NCI-H1048 (cell line): ENCODE data around the gene EFS.
"Not testable (repeated sequence)": the region's sequence is repeated elsewhere in the genome, so short reads cannot be mapped to it uniquely, and the experiment has no call there.

Experiments used
- DNase-seq: peaks from one replicate; lab custom pipeline; 2025; lab: John Stamatoyannopoulos, UW

The EFS gene

DNA sequence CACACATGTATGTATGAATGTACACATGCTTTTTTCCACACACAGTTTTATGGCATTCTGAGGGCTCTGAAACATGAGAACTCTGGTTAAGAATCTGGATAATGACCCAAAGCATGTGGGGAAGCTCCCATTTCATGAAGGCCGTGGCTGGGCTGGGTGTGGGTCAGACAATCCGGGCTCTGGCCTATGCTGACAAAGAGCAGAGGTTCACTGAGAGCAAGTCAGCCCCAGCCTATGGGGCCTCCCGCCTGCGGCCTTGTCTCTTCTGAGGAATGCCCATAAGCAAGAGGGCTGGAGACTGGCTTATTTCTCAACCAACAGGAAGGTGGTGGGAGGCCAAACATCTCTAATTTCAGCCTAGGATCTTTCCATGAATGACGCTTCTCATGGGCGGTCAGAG, 34.6 kb upstream of the EFS start:
- DNase-seq, result no peak

DNA sequence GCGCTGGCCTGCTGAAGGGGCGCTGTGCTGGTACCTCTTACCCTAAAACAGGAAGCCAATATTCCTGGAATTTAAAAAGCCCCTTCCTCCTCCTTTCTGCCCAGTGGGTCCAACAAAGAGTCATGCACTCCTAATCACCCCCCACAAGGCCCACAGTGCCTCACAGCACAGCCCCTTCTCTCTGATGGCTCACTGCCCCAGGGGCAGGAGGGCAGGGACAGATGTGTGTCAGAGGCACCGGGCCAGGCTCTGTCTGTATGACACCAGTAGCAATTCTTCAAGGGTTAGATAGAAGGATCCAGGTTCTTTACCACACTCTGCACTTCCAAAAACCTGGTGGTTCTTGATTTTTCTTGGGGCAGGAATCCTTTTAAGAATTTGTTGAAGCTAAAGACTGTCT, 34.2 kb upstream of the EFS start:
- DNase-seq, result no peak

DNA sequence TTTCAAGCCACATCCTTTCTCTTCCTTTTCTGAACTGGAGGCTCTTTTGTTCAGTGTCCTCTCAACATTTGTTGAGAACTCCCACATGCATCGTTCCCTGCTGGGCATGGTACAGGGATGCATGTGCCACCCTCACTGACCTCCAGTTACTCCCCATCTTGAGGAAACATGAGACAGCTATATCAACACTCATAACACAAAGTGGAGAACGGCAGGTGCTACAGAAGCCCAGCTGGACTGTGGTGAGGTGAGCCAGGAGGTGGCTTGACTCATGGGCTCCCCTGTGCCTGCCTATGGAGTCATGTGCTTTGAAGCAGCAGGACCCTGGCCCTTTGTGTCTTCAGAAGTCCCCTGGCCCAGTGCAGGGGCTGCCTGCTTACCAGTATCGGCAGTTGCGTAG, 33.4 kb upstream of the EFS start:
- DNase-seq, result no peak

DNA sequence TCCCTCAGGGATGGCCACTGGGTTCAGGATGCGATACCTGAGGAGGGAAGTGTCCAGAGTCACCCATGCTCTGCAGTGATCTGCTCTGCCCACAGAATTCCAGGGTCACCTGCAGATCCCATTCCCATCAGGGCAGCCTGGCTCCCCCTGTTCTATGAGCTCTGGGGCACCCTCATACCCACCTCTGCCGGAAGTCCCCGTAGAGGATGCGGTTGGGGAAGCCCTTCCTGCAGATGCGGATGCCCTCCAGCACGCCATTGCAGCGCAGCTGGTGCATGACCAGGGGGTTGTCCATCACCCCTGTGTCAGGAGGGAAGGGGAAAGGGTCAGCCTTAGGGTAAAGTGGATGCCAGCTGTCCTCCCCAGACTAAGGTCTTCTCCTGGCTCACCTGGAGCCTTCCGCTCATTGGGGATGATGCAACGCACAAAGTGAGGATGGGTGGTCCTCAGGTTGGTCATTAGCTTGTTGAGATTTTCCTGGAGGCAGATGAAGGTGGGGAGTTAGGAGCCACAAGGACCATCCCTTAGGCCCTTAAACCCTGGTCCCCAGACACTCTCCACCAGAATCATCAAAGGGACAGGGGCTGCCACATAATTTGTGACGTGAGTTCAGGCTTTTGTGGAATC, 31.9 kb upstream of the EFS start:
- DNase-seq, result no peak

DNA sequence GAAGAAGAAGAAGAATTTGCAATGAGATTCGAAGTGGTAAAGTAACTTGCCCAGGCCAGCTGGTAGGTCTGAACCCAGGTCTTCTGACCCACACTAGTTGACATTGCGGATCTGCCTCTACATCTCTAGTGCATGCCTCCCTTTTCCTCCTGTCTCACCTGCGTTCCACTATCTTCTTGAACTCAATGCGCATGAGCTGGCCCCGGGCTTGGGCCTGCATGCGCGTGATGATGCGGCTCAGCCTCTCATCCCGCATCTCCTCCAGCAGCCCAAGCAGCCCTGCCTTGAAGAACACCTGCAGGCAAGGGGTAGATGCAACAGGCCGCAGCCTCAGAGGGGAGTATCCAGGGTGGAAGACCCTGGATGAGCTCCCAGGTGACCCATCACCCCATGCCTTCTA, 31.2 kb upstream of the EFS start:
- DNase-seq, result no peak

DNA sequence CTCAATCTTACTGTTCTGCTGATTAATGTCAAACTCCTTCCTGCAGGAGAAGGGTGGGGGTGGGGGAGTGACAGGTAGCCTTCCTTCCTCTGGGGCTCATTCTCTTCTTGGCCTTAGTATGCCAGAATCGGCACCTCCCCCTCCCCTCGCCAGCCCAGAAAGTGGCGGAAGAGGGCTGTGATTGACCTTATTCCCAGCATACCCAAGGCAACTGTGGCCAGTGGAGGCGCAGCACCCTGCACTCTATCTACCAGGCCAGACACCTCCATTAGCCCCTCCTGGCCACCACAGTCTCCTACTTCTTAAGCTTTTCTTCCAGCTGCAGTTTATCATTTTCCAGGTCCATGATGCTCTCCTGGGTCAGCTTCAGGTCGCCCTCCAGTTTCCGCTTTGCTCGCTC, 27.6 kb upstream of the EFS start:
- DNase-seq, result no peak

DNA sequence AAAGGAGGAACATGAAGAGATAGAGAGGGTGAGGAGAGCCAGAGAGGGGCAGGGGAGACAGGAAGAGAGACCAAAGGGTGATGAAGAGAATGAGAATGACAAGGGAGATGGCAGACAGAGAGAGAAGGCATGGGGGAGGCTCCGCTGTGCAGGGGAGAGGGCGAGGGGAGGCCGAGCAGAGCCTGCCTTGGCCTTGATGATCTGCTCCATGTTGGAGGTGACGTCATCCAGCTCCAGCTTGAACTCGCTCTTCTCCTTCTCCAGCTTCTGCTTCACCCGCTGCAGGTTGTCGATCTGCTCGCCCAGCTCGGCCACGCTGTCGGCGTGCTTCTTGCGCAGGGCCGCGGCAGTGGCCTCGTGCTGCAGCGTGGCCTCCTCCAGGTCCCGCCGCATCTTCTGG, 24.9 kb upstream of the EFS start:
- DNase-seq, result not testable (repeated sequence)

DNA sequence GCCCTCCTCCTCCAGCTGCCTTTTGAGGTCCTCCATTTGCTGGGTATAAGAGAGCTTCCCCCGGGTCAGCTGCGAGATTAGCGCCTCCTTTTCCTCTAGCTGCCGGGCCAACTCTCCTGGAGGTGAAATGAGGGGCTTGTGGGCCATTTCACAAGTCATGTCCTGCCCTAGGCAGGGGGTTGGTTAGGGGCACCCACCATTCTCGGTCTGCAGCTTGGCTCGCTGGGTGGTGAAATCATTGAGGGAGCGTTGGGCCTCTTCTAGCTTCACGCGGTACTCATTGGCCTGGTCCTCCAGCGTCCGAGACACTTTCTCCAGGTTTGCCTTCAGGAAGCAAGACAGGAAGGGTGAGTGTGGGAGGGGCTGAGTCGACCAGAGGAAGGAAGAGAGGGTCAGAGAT, 24.4 kb upstream of the EFS start:
- no peak for DNase-seq

DNA sequence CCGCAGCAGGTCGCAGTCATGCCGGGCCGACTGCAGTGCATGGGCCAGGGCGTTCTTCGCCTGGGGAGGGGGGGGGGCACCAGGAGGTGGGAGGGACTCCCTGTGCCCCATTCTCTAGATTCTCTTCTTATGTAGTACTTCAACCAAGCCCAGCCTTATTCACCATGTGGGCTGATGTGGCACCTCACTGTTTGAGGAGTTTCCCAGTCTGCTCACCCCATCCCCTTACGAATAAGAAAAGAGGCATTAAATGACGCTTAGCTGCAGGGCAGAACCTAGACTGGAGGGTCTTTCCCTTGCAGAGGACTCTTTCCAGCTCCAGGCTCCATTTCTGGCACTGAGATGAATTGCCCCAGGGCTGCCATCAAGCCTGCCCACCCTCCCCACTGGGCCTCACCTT, 24.0 kb upstream of the EFS start:
- no peak for DNase-seq

DNA sequence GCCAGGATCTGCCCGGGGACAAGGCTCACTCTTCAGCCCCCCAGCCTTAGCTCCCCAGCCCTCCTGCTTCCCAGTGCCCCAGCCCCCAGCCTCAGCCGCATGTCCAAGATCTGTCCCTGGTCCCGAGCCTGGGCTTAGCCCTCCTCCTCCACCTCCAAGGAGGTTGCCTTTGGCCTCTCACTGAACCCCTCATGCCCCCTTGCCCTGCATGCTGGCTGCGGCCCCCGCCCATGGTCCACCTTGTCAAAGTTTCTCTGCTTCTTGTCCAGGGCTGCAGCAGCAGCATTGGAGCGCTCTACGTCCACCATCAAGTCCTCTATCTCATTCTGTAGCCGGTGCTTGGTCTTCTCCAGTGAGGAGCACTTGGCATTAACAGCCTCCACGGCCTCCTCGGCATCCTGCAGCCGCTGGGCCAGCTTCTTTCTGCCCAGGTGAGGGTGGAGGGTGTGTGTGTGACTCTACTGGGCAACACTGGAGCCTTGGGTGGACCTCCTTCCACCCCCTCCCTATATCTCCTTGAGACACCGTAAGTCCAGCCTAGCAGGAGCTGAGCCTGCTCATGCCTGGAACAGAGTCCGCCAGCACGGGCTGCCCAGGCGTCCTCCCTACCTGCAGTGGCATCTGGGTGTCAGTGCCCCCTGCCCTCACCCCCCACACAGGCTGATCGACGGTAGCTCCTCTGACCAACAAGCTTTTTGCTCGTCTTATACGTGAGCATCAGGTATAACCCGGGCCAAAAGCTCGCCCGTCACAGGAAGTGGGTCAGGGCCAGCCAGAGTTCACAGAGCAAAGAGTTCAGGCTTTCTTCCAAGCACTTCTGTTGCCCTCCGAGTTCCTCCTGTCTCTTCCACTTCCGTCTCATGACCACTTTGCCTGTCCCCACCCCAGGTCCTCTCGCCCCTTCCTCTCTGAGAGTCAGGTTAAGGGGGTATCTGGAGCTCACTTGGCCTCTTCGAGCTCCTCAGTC, 23.2 kb upstream of the EFS start:
- no peak for DNase-seq

DNA sequence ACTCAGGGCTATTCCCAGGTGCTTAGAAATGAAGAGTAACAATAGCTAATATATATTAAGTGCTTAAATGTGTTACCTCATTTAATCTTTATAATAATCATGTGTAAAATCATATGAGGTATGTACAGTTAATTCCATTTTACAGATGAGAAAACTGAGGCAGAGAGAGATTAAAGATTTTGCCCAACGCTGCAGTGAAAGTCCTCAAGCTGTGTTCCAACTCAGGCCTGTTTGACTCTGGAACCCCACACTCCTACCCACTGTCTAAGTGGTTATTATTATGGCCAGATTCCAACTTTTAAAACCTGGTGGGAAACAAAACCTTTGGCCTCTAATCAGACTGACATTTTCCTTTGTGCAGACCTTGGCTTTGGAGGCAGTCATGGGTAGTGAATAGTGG, 22.0 kb upstream of the EFS start:
- DNase-seq, result no peak

DNA sequence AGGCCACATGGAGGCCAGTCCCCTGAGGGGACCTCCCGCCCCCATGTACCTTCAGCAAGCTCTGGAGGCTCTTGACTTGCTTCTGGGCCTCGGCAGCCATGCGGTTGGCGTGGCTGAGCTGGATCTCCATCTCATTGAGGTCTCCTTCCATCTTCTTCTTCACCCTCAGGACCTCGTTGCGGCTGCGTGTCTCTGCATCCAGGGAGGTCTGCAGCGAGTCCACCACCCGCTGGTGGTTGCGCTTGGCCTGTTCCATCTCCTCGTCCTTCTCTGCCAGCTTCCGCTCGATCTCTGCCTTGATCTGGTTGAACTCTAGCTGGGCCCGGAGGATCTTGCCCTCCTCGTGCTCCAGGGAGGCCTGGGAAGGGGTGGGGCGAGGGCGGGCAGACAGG, 21.3 kb upstream of the EFS start:
- not testable (repeated sequence) for DNase-seq

DNA sequence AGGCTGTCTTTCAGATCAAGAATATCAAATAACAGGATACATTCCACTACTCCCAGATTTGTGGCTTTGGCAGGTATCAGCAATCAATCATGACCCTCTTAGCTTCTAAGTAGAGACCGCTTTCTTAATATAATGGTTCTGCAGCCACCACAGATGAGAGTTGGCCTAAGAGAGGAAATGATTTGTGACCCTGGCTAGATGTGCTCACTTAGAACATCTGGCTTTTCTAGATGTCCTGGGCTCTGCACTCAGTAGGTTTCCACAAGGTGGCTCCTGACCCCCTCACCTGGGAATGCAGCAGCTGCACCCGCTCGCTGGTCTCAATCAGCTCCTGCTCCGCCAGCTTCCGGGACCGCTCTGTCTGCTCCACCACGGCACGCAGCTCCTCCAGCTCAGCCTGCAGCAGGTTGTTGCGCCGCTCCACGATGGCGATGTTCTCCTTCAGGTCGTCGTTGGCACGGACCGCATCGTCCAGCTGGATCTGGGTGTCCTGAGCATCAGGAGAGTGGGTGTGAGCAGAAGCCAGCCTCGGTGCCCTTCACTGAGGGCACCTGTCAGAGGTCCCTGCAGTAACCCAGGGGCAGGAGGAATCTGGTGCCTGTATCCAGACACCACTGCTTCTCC, 20.8 kb upstream of the EFS start:
- DNase-seq, result no peak

DNA sequence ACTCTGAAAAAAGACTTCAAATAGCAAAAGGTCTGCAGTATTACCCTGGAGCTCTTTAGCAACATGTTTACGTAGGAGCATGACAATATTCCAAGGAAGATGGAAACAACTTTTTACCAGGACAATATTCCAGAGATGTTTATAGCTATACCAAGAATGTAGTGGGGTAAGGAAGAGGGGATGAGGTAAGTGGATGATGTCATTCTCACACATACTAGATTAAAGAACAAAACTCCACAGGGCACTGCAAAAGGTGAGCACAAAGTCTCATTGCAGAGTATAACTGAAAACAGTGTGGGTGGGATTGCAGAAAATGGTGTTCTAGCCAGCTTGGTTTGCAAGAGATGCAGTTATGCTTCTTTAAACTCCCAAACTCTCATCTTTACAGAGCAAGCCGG, 20.3 kb upstream of the EFS start:
- DNase-seq, result no peak

DNA sequence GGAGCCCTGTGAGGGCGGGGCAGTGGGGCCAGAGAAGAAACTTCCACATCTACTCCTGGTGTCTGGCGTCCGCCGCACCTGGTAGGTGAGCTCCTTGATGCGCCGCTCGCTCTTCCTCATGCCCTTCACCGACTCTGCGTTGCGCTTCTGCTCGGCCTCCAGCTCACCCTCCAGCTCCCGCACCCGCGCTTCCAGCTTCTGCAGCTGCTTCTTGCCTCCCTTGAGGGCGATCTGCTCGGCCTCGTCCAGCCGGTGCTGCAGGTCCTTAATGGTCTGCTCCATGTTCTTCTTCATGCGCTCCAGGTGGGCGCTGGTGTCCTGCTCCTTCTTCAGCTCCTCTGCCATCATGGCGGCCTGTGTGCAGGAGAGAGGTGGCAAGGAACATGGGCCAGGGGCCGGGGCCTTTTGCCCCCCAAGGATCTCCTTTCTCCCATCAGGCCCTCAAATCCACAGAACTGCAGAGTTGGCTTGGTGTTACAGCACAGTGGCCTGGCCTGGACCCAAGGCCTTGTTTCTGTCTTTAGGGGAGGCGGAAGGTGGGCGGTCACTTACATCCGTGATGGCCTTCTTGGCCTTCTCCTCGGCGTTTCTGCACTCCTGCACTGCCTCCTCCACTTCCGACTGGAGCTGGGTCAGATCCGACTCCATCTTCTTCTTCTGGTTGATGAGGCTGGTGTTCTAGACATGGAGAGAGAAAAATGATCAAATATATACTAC, 19.6 kb upstream of the EFS start:
- no peak for DNase-seq

DNA sequence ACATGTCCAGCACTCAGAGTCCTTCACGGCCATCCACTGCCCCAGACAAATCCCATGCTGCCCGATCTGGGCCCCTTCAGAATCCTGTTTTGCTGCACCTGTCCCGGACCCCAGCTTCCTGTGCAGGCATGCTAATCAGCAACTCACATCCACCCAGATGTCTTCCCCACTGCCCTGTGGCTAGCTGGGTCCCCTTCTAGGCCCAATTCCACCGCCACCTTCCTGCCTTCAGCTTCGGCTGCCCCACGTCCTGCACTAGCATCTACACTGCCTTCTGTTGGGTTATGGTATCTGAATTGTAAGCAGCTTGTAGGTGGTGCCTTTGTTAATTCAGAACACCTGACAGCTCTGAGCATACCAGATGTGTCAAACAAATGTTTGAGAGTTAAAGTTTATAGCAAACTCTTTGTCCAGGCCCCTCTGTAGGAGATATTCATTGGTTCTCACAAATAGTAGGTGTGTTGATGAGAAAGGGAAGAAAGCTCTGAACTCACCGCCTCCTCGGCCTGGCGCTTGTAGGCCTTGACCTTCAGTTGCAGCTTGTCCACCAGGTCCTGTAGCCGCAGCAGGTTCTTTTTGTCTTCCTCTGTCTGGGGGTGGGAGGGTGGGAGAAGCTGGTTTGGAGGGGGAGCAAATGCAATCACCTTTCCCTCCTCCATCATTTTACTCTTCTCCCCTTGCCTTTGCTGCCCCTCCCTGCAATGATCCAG, 17.9 kb upstream of the EFS start:
- DNase-seq, result no peak

DNA sequence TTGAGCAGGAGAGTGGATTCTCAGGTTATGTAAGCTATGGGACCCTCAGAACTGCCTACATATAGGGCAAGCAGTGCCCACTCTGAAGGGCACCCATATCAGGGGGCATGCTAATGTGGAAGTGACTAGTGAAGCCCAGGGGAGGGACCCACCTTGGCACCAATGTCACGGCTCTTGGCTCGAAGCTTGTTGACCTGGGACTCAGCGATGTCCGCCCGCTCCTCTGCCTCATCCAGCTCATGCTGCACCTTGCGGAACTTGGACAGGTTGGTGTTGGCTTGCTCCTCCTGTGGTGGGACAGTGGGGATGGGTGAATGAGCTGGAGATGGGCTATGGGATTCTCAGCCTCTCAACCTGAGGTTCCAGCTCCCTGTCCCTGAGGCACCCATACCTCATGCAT, 17.3 kb upstream of the EFS start:
- no peak for DNase-seq

DNA sequence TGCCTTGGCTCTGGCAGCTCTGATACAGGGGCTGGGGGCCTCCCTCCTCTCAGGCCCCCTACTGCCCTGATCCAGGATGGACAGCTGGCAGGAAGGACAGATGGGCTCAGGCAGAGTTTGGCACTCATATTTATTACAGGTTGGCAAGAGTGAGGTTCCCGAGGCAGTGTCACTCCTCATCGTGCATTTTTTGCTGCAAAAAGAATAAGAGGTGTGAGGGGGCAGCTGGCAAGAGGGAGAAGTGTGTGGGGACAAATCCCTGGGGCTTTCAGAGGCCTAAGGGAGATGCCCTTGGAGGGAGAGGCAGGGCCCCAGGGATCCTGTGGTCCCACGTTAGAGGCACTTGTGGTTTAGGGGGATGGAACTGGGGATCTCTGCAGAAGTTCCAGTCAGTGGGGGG, 16.9 kb upstream of the EFS start:
- no peak for DNase-seq

DNA sequence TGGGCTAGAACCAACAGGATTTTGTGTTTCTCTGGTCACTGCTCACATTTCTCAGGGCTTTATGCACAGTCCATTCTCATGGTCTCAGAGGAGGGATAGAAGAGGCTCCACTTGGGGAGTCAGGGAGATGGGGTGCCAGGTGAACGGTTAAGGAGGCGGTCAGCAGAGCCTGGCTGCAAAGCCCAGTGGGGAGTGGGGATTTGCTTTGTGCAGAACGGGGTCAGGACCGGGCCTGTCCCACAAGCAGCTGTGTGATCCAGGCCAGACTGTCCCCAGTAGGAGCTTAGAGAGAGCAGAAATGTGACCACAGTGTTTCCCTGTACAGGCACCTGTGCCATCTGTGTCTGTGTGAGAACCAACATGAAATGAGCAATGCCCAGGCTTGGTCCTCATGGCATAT, 16.0 kb upstream of the EFS start:
- no peak for DNase-seq

DNA sequence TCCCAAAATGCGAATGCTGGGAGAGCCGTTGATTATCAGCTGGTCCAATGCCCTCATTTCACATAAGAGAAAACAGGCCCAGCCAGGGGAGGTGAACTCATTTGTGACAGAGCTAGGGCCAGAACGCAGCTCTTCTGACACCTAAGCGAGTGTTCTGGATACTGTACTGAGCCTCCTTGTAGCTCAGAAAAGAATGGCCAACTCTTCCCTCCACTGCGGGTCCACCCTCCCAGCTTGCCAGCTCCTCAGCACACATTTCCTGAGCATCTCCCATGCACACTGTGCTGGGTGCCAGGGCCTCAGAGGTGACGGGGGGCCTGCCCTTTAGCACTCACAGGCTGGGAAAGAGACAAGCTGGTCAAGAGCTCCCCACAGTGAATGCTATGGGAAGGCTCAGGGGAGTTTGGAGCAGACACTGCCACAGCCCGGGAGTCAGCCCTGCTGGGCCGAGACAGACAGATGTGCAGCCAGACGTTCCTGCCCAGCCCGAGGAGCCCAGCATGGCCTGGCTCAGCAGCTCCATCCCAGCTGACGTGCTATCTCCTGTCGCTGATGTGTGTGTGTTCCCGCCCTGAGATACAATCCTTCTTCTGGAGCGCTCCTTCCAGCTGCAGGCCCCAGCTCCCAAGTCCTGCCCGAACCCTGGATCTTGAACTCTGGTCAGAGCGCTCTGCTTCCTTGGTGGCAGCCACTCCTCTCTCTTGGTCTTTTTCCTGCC, 15.4 kb upstream of the EFS start:
- no peak for DNase-seq
